Smooth muscle cell of the coronary artery (primary cell): ENCODE measurements around the gene VMO1. TPM values are rescaled to one million over a fixed set of nuclear protein-coding genes. Genes with fewer than 3 reads are reported as not detected.

Experiments
- total RNA-seq: library from RNA; depleted of rRNA; stranded (reverse); fragments of >200 nt; gene quantifications from 2 replicates; pipeline ENCODE4 v1.2.3, GENCODE V29; 2014; ENCODE audit warnings: low replicate concordance

VMO1 gene, protein sequence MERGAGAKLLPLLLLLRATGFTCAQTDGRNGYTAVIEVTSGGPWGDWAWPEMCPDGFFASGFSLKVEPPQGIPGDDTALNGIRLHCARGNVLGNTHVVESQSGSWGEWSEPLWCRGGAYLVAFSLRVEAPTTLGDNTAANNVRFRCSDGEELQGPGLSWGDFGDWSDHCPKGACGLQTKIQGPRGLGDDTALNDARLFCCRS
- 0.08 and 0.23 TPM in 2 replicates for total RNA-seq

DNA sequence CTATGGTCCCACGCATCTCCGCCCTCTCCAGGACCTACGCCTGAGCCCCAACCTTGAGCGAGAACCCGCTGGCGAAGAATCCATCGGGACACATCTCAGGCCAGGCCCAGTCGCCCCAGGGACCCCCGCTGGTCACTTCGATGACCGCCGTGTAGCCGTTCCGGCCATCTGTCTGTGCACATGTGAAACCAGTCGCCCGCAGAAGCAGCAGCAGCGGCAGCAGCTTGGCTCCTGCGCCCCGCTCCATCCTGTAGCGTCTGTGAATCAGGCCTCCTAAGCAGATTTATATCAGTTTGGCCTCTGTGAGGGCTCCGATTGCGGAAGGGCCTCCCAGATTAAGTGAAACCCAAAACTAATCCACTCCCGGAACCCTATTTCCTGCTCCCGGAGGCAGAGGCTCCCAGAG is at the start of gene VMO1:
TSS of gene VMO1 (minus strand) at position 259 of the 406 bp plus-strand sequence. CDS start at position 247, 12 bp downstream.

DNA sequence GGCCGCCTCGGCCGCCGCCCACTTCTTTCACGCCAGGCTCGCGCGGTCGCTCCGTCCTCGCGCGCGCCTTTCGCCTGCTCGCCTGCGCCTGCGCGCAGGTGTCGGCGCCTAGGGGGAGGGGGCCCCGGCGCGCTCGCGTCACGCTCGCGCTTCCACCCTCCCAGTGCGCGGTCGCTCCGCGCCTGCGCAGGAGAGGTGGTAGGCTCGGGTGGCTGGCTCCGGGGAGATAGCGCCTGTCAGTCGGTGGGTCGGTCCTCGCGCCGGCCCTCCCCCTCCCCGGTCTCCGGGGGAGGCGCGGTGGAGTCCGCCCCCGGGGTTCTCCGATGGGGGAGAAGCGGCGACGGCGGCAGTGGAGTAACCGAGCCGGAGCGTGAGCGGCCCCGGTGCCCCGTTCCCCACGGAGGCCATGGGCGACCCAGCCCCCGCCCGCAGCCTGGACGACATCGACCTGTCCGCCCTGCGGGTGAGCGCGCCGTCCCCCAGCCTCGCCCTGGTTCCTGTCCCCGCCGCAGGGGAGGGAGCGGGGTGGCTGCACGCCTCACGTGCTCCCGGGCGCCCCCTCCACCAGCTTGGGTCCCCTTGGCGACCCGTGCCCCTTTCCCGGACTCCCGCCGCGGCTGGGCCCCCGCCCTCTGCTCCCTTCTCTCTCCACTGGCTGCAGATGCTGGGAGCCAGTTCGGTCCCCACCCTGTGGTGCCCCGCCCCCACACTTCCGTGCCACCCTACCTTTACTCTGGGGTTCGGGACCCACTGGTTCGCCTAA is 47.2 kb upstream of the VMO1 start, which contains the start of gene MINK1:
TSS of gene MINK1 (plus strand) at position 163 of the 763 bp plus-strand sequence. CDS start at position 407, 244 bp downstream.

DNA sequence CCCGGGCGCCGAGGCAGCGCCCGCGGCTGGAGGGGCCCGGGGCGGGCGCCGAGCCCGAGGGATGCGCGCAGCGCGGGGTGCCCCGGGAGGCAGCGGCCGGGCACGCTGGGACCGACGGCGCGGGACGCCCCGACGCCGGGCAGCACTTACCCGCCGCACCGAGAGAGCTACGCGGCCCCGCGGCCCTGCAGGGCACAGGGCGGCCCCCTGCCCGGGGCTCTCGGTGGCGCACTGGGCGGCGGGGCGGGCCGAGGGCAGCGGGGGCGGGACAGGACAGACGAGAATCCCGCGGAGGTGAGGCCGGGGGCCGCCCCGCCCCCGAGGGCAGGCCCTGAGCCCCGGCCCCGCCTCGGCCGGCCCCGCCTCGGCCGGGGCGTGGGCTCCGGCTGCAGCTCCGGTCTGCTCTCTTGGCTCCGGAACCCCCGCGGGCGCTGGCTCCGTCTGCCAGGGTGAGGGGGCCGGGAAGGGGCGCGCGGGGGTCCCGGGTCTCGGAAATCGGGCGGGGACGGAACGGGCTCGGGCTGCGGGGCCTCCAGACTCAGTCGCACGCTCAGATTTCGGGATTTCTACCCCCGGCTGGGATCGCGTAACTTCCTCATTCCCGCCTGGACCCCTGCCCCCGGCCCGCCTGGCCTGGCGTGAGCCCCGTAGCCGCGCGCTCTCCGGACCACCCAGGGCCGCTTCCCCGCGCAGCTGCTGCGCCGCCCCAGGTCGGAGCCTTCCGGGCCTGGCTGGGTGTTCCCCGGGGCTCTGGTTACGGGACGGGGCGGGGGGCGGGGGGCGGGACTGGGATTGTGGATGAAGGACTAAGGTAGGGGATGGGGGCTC is 20.8 kb upstream of the VMO1 start, which contains the start of gene PLD2:
TSS of gene PLD2 (plus strand) at position 376 of the 828 bp plus-strand sequence. CDS start 621 bp downstream, outside the sequence.

DNA sequence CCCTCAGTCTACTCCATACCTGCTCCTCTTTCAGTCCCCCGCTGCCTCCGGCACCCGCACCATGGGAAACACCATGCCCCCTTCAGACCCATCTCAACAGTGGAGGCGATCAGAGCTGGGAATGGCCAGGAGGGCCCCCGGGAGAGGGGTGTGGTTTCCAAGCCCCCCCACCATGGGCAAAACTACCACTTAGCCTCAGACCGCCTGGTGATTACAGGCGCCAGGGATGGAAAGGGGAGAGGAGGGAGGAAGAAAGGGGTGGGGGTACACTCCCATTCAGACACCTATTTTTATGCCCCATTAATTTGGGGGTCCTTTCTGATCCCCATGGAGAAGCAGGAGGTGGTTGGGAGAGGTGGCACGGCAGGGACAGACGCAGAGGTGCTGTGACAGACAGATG is 16.1 kb upstream of the VMO1 start, which contains the start of gene C17orf114:
TSS of gene C17orf114 (minus strand) at position 101 of the 400 bp plus-strand sequence.

DNA sequence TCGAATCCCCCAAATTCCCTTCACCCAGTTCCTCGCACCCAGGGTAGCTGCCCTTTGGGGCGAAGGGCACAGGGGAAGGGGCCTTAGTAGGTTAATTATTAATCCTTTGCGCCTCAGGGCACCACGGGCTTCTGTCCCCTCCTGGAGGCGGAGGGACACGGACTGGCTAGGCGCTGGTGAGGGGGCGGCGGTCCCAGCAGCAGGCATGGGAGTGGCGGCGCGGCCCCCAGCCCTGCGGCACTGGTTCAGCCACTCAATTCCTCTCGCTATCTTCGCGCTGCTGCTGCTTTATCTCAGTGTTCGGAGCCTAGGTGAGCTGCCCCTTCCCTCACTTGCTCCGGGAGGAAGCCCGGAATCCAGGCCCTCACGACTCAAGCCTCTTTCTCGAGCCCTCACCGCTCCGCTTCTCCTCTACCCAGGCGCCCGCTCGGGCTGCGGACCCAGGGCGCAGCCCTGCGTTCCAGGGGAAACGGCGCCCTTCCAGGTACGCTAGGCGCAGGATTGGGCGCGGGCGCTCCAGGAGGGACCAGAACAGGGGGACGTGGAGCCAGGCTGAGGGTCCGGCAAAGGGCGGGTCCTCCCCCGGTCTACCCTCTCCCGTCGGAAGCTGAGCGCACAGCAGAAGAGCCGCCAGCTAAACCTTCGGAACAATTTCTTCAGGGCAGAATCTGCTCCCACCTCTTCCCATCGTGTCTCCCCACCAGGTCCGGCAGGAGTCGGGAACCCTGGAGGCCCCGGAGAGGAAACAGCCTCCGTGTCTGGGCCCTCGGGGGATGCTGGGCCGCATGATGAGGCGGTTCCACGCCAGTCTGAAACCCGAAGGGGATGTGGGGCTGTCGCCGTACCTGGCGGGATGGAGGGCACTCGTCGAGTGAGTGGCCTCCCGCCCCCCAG is 2.9 kb upstream of the VMO1 start, which contains the start of gene GLTPD2:
TSS of gene GLTPD2 (plus strand) at position 158 of the 894 bp plus-strand sequence. CDS start at position 206, 48 bp downstream.

DNA sequence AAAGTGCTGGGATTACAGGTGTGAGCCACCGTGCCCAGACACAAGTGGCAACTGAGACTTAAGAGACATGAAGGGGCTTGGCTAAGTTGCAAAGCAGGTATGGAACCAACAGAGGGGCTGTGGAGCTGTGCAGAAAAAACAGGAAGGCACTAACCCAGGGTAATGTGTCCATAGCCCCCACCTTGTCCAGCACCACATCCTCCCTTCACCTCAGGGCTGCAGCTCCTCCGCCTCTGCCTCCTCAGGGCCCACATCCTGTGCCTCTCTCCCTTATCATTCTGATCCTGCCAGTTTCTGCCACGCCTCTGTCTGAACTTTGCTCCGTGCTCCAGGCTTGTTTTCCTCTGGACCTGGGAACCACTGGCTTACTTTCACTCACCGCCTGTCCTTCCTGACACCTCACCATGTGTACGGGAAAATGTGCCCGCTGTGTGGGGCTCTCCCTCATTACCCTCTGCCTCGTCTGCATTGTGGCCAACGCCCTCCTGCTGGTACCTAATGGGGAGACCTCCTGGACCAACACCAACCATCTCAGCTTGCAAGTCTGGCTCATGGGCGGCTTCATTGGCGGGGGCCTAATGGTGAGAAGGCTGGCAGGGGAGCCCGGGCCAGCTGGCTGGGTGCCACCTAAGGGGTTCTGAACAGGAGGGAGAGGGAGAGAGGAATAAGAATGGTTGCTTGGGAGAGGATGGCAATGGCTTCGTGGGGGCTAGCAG is 14.5 kb downstream of the VMO1 start, which contains the start of gene TM4SF5:
TSS of gene TM4SF5 (plus strand) at position 368 of the 716 bp plus-strand sequence. CDS start at position 405, 37 bp downstream.

DNA sequence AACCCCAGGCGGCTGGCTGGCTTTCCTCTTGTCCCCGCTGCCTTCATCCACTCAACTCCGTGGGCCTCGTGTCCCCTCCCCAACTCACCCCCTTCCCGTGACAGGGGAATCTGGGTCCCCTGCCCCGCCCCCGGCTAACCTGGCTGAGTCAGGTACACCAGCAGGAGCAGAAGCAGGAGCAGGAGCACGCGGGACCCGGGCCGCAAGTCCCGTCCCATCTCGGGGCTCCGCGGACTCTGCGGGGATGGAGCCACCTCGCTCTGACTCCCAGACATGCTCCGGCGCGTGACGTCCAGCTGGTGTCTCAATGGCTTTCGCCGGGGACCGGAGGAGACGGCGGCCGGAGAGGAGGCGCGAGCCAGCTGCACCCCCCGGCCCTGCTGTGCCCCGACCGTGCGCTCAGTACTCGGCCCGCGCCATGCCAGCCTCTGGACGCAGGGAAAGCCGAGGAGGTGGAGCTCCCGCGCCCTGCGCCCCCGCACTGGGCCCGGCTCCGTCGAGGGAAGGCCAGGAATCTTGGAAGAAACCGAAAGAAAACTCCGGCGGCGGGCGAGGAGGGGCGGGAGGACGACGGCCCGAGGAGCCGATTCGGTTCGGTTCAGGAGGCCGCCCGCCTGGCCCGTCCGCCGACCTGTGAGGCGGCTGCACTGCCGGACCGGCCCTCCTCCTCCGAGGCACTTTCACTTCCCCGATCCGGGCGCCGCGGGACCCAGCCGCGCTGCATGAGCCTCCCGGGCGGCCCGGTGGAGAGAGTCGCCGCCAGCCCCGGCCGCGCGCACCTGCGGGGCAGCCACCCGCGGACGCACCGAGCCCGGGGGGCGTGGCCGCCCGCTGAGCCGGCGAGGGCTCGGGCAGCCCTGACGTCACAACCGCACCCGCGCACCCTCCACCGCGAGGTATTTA is 46.8 kb downstream of the VMO1 start, which contains the start of the genes CXCL16 and ZMYND15:
TSS of gene CXCL16 (minus strand) at position 807 of the 903 bp plus-strand sequence. CDS start at position 218, 589 bp downstream.
TSS of gene ZMYND15 (plus strand) at position 712 of the 903 bp plus-strand sequence. CDS start 716 bp downstream, outside the sequence.

Other genes starting within 250 kb of the VMO1 start
- gene MYBBP1A, start 231.0 kb downstream of the VMO1 start, total RNA-seq = 35.0 and 43.4 TPM in 2 replicates
- not detected in 2 replicates for gene GGT6, start 225.8 kb downstream of the VMO1 start, total RNA-seq
- gene SMTNL2, start 201.8 kb downstream of the VMO1 start, total RNA-seq = 0.12 TPM in 1 of 2 replicates, not detected in the other
- not detected in 2 replicates for gene ALOX15, start 144.7 kb downstream of the VMO1 start, total RNA-seq
- gene PELP1, start 82.2 kb downstream of the VMO1 start, total RNA-seq = 6.4 and 10.1 TPM in 2 replicates
- 1.7 and 3.9 TPM in 2 replicates for gene ARRB2, start 75.7 kb downstream of the VMO1 start, total RNA-seq
- gene MED11, start 54.9 kb downstream of the VMO1 start, total RNA-seq = 10.1 and 12.1 TPM in 2 replicates
- gene ZMYND15, start 46.5 kb downstream of the VMO1 start, total RNA-seq = 0.23 TPM in 1 of 2 replicates, not detected in the other
- 0.59 and 0.83 TPM in 2 replicates for gene CXCL16, start 46.4 kb downstream of the VMO1 start, total RNA-seq
- not detected in 2 replicates for gene TM4SF5, start 14.5 kb downstream of the VMO1 start, total RNA-seq
- gene GLTPD2, start 2.6 kb upstream of the VMO1 start, total RNA-seq = not detected in 2 replicates
- gene PSMB6, start 9.8 kb upstream of the VMO1 start, total RNA-seq = 121 and 237 TPM in 2 replicates
- 15.1 and 16.5 TPM in 2 replicates for gene PLD2, start 20.8 kb upstream of the VMO1 start, total RNA-seq
- 20.7 and 36.0 TPM in 2 replicates for gene MINK1, start 47.0 kb upstream of the VMO1 start, total RNA-seq
- 2.1 and 7.4 TPM in 2 replicates for gene C17orf107, start 113.2 kb upstream of the VMO1 start, total RNA-seq
- gene CHRNE, start 116.7 kb upstream of the VMO1 start, total RNA-seq = 0.38 and 0.47 TPM in 2 replicates
- not detected in 2 replicates for gene GP1BA, start 145.9 kb upstream of the VMO1 start, total RNA-seq
- 51.1 and 76.2 TPM in 2 replicates for gene SLC25A11, start 153.7 kb upstream of the VMO1 start, total RNA-seq
- 12.1 and 13.3 TPM in 2 replicates for gene RNF167, start 153.9 kb upstream of the VMO1 start, total RNA-seq
- gene PFN1, start 162.2 kb upstream of the VMO1 start, total RNA-seq = 665 and 1,065 TPM in 2 replicates
- 2.7 and 4.9 TPM in 2 replicates for gene ENO3, start 164.8 kb upstream of the VMO1 start, total RNA-seq
- gene SPAG7, start 181.5 kb upstream of the VMO1 start, total RNA-seq = 44.5 and 69.5 TPM in 2 replicates
- gene CAMTA2, start 201.3 kb upstream of the VMO1 start, total RNA-seq = 4.1 TPM in 2 replicates
- 0.30 and 1.1 TPM in 2 replicates for gene INCA1, start 211.2 kb upstream of the VMO1 start, total RNA-seq
- 67.5 and 86.1 TPM in 2 replicates for gene KIF1C, start 211.6 kb upstream of the VMO1 start, total RNA-seq
- 0.15 and 0.82 TPM in 2 replicates for gene SLC52A1, start 249.1 kb upstream of the VMO1 start, total RNA-seq